Astrocyte (in vitro differentiated cells and primary cell): ENCODE measurements around the gene RNU2-63P. TPM values are rescaled to one million over a fixed set of nuclear protein-coding genes. Genes with fewer than 3 reads are reported as not detected.

Experiments
- DNase-seq: peaks from one replicate; pipeline ENCODE4 v3.0.0-alpha.2; 2010; ENCODE audit warnings: low read depth
- FAIRE-seq: peaks from 2 replicates; lab custom pipeline; 2011; peaks lifted over from hg19 to GRCh38; lab: Jason Lieb, UNC
- H2AFZ ChIP-seq: 2 replicates; pipeline ENCODE4 v1.6.0; 2012; ENCODE audit warnings: low read depth, low read length, inconsistent platforms
- H3K27ac ChIP-seq: 2 replicates; pipeline ENCODE4 v1.5.1; 2011; ENCODE audit warnings: low read depth, low read length, inconsistent platforms
- H3K27me3 ChIP-seq: 2 replicates; pipeline ENCODE4 v1.6.0; 2011; ENCODE audit warnings: low read length, inconsistent platforms; ENCODE audit not compliant: insufficient read depth
- H3K36me3 ChIP-seq: 2 replicates; pipeline ENCODE4 v1.5.1; 2011; ENCODE audit warnings: low read length, inconsistent platforms; ENCODE audit not compliant: insufficient read depth
- H3K4me1 ChIP-seq: 2 replicates; pipeline ENCODE4 v1.5.1; 2011; ENCODE audit warnings: low read length, inconsistent platforms; ENCODE audit not compliant: insufficient read depth
- H3K4me2 ChIP-seq: 2 replicates; pipeline ENCODE4 v1.6.0; 2012; ENCODE audit warnings: low read length, inconsistent platforms
- H3K4me3 ChIP-seq: 2 replicates; pipeline ENCODE4 v1.5.1; 2011; ENCODE audit warnings: low read depth, mild to moderate bottlenecking, low read length, inconsistent platforms; ENCODE audit not compliant: insufficient read depth
- H3K79me2 ChIP-seq: 2 replicates; pipeline ENCODE4 v1.6.0; 2012; ENCODE audit warnings: mild to moderate bottlenecking, low read length, inconsistent platforms; ENCODE audit not compliant: insufficient read depth
- H3K9ac ChIP-seq: 2 replicates; pipeline ENCODE4 v1.6.0; 2012; ENCODE audit warnings: mild to moderate bottlenecking, low read length, inconsistent platforms
- H3K9me3 ChIP-seq: 2 replicates; pipeline ENCODE4 v1.5.1; 2012; ENCODE audit warnings: low read depth, mild to moderate bottlenecking, low read length, inconsistent platforms; ENCODE audit not compliant: insufficient read depth
- H4K20me1 ChIP-seq: 2 replicates; pipeline ENCODE4 v1.6.0; 2012; ENCODE audit warnings: low read length, inconsistent platforms; ENCODE audit not compliant: insufficient read depth
- H3K27ac Mint-ChIP-seq: one replicate; pipeline ENCODE4 v1.8.0; 2021; ENCODE audit warnings: mild to moderate bottlenecking, mixed read lengths; ENCODE audit not compliant: unreplicated experiment
- H3K27me3 Mint-ChIP-seq: one replicate; pipeline ENCODE4 v1.8.0; 2021; ENCODE audit warnings: low read depth, mixed read lengths; ENCODE audit not compliant: unreplicated experiment
- H3K36me3 Mint-ChIP-seq: one replicate; pipeline ENCODE4 v1.8.0; 2021; ENCODE audit warnings: low read depth, mixed read lengths; ENCODE audit not compliant: unreplicated experiment
- H3K4me1 Mint-ChIP-seq: one replicate; pipeline ENCODE4 v1.8.0; 2021; ENCODE audit warnings: low read depth, mixed read lengths; ENCODE audit not compliant: unreplicated experiment
- H3K4me3 Mint-ChIP-seq: one replicate; pipeline ENCODE4 v1.8.0; 2021; ENCODE audit warnings: mild to moderate bottlenecking, moderate library complexity, mixed read lengths; ENCODE audit not compliant: unreplicated experiment
- H3K9me3 Mint-ChIP-seq: one replicate; pipeline ENCODE4 v1.8.0; 2021; ENCODE audit warnings: mild to moderate bottlenecking, mixed read lengths; ENCODE audit not compliant: unreplicated experiment
- EZH2 ChIP-seq: IDR thresholded peaks from 2 replicates; pipeline ENCODE4 v1.6.1; 2012; ENCODE audit warnings: mild to moderate bottlenecking, low read length, inconsistent platforms; ENCODE audit not compliant: insufficient read depth
- total RNA-seq: library from RNA; stranded (reverse); gene quantifications from 2 replicates; pipeline ENCODE4 v1.2.1, GENCODE V29; 2021
- TF ChIP-seq, protein P1 (sequence below): IDR thresholded peaks from 2 replicates; pipeline ENCODE4 v1.5.1; 2011; ENCODE audit warnings: low read depth, mild to moderate bottlenecking, inconsistent platforms, low read length, moderate library complexity; ENCODE audit not compliant: insufficient read depth

RNU2-63P gene
- total RNA-seq, 1 donor from 2014 or later = 4.2 TPM

DNA sequence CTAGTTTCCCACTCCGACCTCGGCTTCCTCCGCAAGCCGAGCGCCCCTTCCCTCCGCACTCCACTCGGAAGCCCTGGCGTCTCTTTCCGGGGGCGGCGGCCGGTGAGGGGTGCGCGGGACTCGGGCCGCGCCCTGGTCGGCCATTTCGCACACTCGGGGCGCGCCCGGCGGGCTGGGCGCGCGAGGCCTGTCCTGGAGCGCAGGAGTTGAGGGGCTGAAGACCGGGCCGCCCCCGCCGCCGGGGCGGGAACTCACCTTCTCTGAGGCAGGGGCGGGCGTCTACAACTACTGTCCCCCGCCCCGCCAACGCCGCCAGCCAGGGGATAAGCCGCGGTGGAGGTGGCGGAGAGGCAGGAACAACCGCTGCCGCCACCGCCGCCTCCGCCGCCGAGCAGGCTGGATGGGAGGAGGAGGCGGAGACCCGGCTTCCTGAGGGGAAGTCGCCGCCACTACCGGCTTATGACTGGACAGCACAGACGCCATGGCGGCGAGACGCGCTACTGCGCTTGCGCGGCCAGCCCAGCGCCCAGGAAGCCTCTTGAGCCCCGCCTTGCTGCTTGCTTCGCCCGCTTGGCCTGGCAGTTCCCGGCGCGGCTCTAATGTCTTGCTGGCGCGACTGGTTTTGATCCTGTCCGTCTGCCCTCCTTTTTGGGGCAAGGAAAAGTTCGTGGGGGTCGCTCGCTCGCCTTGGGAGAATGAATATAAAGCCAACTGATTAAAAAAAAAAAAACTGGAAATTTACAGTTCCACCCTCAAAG, 39.2 kb upstream of the RNU2-63P start, which contains the start of gene KRCC1:
Gene KRCC1 (minus strand): TSS at position 413 of the 758 bp plus-strand sequence. CDS start 27,220 bp downstream, outside the sequence.
- Histone ChIP-seq H3K27me3 (no peaks in the 10 kb centered on the region), H3K27ac (peak within 1 kb of the TSS; percentile 91), H3K4me1 (peaks cover 17% of the 10 kb centered on the region), H3K4me2 (peak within 1 kb of the TSS; percentile 91), H2AFZ (peak within 1 kb of the TSS; percentile 84), H4K20me1 (peaks cover 5% of the 10 kb centered on the region), H3K36me3 (no peaks in the 10 kb centered on the region), H3K79me2 (peaks cover 51% of the 10 kb centered on the region), H3K4me3 (peak within 1 kb of the TSS; percentile 83), H3K9me3 (no peaks in the 10 kb centered on the region), H3K9ac (peak within 1 kb of the TSS; percentile 97)
- Mint-ChIP-seq H3K27me3 (no peaks in the 10 kb centered on the region), H3K4me1 (peaks cover 18% of the 10 kb centered on the region), H3K36me3 (peaks cover 4% of the 10 kb centered on the region), H3K27ac (peak within 1 kb of the TSS; percentile 97), H3K9me3 (no peaks in the 10 kb centered on the region), H3K4me3 (peak within 1 kb of the TSS; percentile 96)
- FAIRE-seq (no peak), DNase-seq (peak; percentile 89)
- TF ChIP-seq, protein P1, sequence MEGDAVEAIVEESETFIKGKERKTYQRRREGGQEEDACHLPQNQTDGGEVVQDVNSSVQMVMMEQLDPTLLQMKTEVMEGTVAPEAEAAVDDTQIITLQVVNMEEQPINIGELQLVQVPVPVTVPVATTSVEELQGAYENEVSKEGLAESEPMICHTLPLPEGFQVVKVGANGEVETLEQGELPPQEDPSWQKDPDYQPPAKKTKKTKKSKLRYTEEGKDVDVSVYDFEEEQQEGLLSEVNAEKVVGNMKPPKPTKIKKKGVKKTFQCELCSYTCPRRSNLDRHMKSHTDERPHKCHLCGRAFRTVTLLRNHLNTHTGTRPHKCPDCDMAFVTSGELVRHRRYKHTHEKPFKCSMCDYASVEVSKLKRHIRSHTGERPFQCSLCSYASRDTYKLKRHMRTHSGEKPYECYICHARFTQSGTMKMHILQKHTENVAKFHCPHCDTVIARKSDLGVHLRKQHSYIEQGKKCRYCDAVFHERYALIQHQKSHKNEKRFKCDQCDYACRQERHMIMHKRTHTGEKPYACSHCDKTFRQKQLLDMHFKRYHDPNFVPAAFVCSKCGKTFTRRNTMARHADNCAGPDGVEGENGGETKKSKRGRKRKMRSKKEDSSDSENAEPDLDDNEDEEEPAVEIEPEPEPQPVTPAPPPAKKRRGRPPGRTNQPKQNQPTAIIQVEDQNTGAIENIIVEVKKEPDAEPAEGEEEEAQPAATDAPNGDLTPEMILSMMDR = no peak
- TF ChIP-seq EZH2 = no peak

DNA sequence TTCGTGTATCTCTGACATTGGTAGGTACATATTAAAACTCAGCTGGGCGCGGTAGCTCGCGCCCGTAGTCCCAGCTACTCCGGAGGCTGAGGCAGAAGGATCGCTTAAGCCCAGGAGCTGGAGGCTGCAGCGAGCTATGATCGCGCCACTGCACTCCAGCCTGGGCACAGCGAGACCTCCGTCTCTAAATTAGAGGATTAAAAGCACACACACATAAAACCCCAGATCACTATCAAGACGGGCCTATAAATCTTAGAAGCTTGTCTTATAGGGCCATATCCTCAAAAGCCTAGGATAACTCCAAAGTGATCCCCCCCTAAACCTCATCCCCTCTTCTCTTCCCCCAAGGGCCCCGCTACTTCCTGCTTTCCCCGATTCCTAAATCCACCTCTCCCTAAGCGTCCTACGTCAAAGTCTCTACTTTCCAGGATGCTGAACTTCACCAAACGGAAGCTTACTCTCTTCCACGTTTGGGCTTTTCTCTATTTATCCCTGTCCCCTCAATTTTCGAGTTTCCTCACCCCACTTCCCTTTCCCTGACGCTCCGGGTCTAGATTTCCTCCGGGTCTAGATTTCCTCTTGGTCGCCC, 38.5 kb upstream of the RNU2-63P start:
- DNase-seq (peak; percentile 21), FAIRE-seq (no peak)
- no peaks in the 10 kb centered on the region for H3K27me3 Mint-ChIP-seq
- H3K79me2 ChIP-seq = peaks cover 56% of the 10 kb centered on the region
- H3K27ac ChIP-seq = peak overlapping the region; percentile 91
- H3K27ac Mint-ChIP-seq = peak overlapping the region; percentile 97
- no peaks in the 10 kb centered on the region for H3K9me3 Mint-ChIP-seq
- H3K36me3 Mint-ChIP-seq = peaks cover 4% of the 10 kb centered on the region
- TF ChIP-seq EZH2 = no peak
- TF ChIP-seq, protein P1 = no peak
- peaks cover 17% of the 10 kb centered on the region for H3K4me1 ChIP-seq
- peak overlapping the region; percentile 91 for H3K4me2 ChIP-seq
- peaks cover 18% of the 10 kb centered on the region for H3K4me1 Mint-ChIP-seq
- peak overlapping the region; percentile 96 for H3K4me3 Mint-ChIP-seq
- H3K4me3 ChIP-seq = peak overlapping the region; percentile 83
- peak overlapping the region; percentile 97 for H3K9ac ChIP-seq
- peak overlapping the region; percentile 84 for H2AFZ ChIP-seq
- peaks cover 5% of the 10 kb centered on the region for H4K20me1 ChIP-seq
- no peaks in the 10 kb centered on the region for H3K36me3 ChIP-seq
- no peaks in the 10 kb centered on the region for H3K9me3 ChIP-seq
- no peaks in the 10 kb centered on the region for H3K27me3 ChIP-seq
